ENCODE results near the gene ENTPD6.

DNA sequence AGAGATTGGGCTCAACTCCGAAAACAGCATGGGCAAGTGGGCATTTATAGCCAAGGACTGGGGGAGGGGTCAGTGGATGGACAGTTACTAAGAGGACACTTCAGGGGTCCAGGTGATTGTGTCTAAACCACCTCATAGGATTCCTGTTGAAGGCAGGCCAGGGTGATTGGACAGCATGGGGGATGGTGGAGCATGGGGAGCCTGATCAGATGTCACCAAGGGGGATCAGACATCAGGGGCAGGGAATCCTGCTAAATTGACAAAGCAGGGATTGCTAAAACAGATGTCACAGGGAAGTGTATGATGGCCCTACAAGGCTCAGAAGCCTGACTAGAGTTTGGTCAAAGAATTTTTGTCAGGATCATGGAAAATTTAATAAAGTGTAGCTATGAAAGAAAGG, 49.9 kb downstream of the ENTPD6 start:
- TF ChIP-seq POLR2A (IDR thresholded peaks at IDR 0.05; ENCODE audit: low read length) = no peak
- TF ChIP-seq GATA1 (IDR thresholded peaks at IDR 0.05; ENCODE audit: low read depth, low read length) = no peak

Measured in erythroblast (primary cell).